GM21360 (cell line): ENCODE data around the gene IGF2BP3.
"Not testable (repeated sequence)": the region's sequence is repeated elsewhere in the genome, so short reads cannot be mapped to it uniquely, and the experiment has no call there.

Experiments used
- ATAC-seq: cut with Tn5 transposase; IDR thresholded peaks from one replicate; pipeline ENCODE4 v1.9.1; 2021; ENCODE audit warnings: mild to moderate bottlenecking, moderate library complexity; ENCODE audit not compliant: unreplicated experiment

IGF2BP3 gene

GRCh38 chr7:23426876-23427275, 43.4 kb downstream of the IGF2BP3 start:
- ATAC-seq: no peak

- ATAC-seq: no peak
These were observed 47.4 kb downstream of the IGF2BP3 start for GRCh38 chr7:23422909-23423308.

GRCh38 chr7:23422384-23422783, 47.9 kb downstream of the IGF2BP3 start:
- ATAC-seq: no peak

GRCh38 chr7:23419845-23420244, 50.4 kb downstream of the IGF2BP3 start:
- no peak for ATAC-seq

- ATAC-seq: no peak
These were observed 51.1 kb downstream of the IGF2BP3 start for GRCh38 chr7:23419160-23419559.

GRCh38 chr7:23418046-23418445, 52.2 kb downstream of the IGF2BP3 start:
- ATAC-seq: no peak

- no peak for ATAC-seq
These were observed 55.1 kb downstream of the IGF2BP3 start for GRCh38 chr7:23415198-23415597.

GRCh38 chr7:23410446-23411183, 59.7 kb downstream of the IGF2BP3 start:
- peak; percentile 86 for ATAC-seq

- not testable (repeated sequence) for ATAC-seq
These were observed 63.7 kb downstream of the IGF2BP3 start for GRCh38 chr7:23406564-23406963.

GRCh38 chr7:23405240-23405618, 65.1 kb downstream of the IGF2BP3 start:
- no peak for ATAC-seq

GRCh38 chr7:23404546-23405239, 65.6 kb downstream of the IGF2BP3 start:
- ATAC-seq: no peak

GRCh38 chr7:23403970-23404369, 66.3 kb downstream of the IGF2BP3 start:
- ATAC-seq: no peak

GRCh38 chr7:23398090-23398489, 72.2 kb downstream of the IGF2BP3 start:
- ATAC-seq: not testable (repeated sequence)

GRCh38 chr7:23397241-23397640, 73.0 kb downstream of the IGF2BP3 start:
- ATAC-seq: no peak

- ATAC-seq: no peak
These were observed 73.9 kb downstream of the IGF2BP3 start for GRCh38 chr7:23396222-23397015.

GRCh38 chr7:23394488-23395171, 75.7 kb downstream of the IGF2BP3 start:
- ATAC-seq: no peak

GRCh38 chr7:23393636-23394035, 76.7 kb downstream of the IGF2BP3 start:
- no peak for ATAC-seq

- no peak for ATAC-seq
These were observed 80.6 kb downstream of the IGF2BP3 start for GRCh38 chr7:23389701-23390100.

GRCh38 chr7:23387583-23387982, 82.7 kb downstream of the IGF2BP3 start:
- no peak for ATAC-seq

- no peak for ATAC-seq
These were observed 85.2 kb downstream of the IGF2BP3 start for GRCh38 chr7:23385140-23385539.

GRCh38 chr7:23383225-23383624, 87.1 kb downstream of the IGF2BP3 start:
- ATAC-seq: no peak
